ENCODE results near the gene FAM200A.

DNA sequence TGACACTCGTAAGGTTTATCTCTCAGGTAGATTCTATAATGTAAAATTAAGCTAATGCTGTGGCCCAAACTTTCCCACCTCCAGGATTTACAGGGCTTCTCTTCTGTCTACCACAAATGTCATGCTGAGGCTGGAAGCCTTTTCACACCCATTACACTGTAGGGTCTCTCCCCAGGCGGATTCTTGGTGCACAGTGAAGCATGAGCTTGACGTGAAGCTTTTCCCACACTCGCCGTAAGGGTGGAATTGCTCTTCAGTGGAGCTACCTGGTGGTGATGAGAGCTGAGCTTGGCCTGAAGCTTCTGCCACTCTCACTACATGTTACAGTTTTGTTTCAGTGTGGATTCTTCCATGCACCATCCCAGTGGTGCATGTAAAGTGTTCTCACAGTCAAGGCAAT, 11.4 kb downstream of the FAM200A start:
- no peak for TF ChIP-seq CTCF (tag by site-specific recombination; IDR thresholded peaks at IDR 0.05)
- TF ChIP-seq KLF16 (tag by site-specific recombination; IDR thresholded peaks at IDR 0.05), result no peak
- TF ChIP-seq, protein P1, sequence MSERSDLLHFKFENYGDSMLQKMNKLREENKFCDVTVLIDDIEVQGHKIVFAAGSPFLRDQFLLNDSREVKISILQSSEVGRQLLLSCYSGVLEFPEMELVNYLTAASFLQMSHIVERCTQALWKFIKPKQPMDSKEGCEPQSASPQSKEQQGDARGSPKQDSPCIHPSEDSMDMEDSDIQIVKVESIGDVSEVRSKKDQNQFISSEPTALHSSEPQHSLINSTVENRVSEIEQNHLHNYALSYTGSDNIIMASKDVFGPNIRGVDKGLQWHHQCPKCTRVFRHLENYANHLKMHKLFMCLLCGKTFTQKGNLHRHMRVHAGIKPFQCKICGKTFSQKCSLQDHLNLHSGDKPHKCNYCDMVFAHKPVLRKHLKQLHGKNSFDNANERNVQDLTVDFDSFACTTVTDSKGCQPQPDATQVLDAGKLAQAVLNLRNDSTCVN (tag by site-specific recombination; optimal IDR thresholded peaks at IDR 0.05), result no peak
- TF ChIP-seq REST (tag by site-specific recombination; IDR thresholded peaks at IDR 0.05), result no peak
